Hepatocyte (in vitro differentiated cells): ENCODE data around the gene ANKRD13D. TPM values are rescaled to one million over a fixed set of nuclear protein-coding genes. Genes with fewer than 3 reads are reported as not detected.

ENCODE experiments used
- DNase-seq: peaks from one replicate; pipeline ENCODE4 v3.0.0-alpha.2; 2016; ENCODE audit warnings: low spot score
- H2AFZ ChIP-seq: fragments of 200-600 bp; sonication (generic); 2 replicates; pipeline ENCODE4 v1.6.0; 2016; ENCODE audit warnings: antibody characterized with exemption, mild to moderate bottlenecking
- H3K27ac ChIP-seq: fragments of 200-600 bp; sonication (generic); 2 replicates; pipeline ENCODE4 v1.5.1; 2016; ENCODE audit warnings: mild to moderate bottlenecking
- H3K27me3 ChIP-seq: fragments of 200-600 bp; sonication (generic); 2 replicates; pipeline ENCODE4 v1.6.1; 2016
- H3K36me3 ChIP-seq: fragments of 200-600 bp; sonication (generic); replicated peaks from 2 replicates; pipeline ENCODE4 v1.5.1; 2016; ENCODE audit warnings: low read depth; ENCODE audit not compliant: insufficient read depth
- H3K4me1 ChIP-seq: fragments of 200-600 bp; sonication (generic); 2 replicates; pipeline ENCODE4 v1.5.1; 2016; ENCODE audit warnings: mild to moderate bottlenecking, moderate library complexity; ENCODE audit not compliant: insufficient read depth
- H3K4me2 ChIP-seq: fragments of 200-600 bp; sonication (generic); 2 replicates; pipeline ENCODE4 v1.6.0; 2016
- H3K4me3 ChIP-seq: fragments of 200-600 bp; sonication (generic); 2 replicates; pipeline ENCODE4 v1.5.1; 2016; ENCODE audit warnings: mild to moderate bottlenecking
- H3K79me2 ChIP-seq: fragments of 200-600 bp; sonication (generic); 2 replicates; pipeline ENCODE4 v1.6.0; 2017; ENCODE audit warnings: mild to moderate bottlenecking
- H3K9me2 ChIP-seq: fragments of 200-600 bp; sonication (generic); replicated peaks from 2 replicates; pipeline ENCODE4 v1.6.0; 2017; ENCODE audit warnings: mild to moderate bottlenecking; ENCODE audit not compliant: insufficient read depth
- H3K9me3 ChIP-seq: fragments of 200-600 bp; sonication (generic); 2 replicates; pipeline ENCODE4 v1.5.1; 2016; ENCODE audit warnings: low read depth, mild to moderate bottlenecking
- H4K20me1 ChIP-seq: fragments of 200-600 bp; sonication (generic); 2 replicates; pipeline ENCODE4 v1.6.0; 2016; ENCODE audit warnings: mild to moderate bottlenecking; ENCODE audit not compliant: insufficient read depth, poor library complexity, severe bottlenecking
- CTCF ChIP-seq: fragments of 200-600 bp; sonication (generic); IDR thresholded peaks from 2 replicates; pipeline ENCODE4 v1.5.1; 2016; ENCODE audit warnings: antibody characterized with exemption, mild to moderate bottlenecking; ENCODE audit not compliant: poor library complexity
- EZH2 ChIP-seq: fragments of 200-600 bp; sonication (generic); IDR thresholded peaks from 2 replicates; pipeline ENCODE4 v1.6.1; 2016; ENCODE audit warnings: antibody characterized with exemption, mild to moderate bottlenecking, borderline replicate concordance
- EZH2phosphoT487 ChIP-seq: fragments of 200-600 bp; sonication (generic); IDR thresholded peaks from one replicate; pipeline ENCODE4 v1.6.1; 2018; ENCODE audit warnings: antibody characterized with exemption, mild to moderate bottlenecking, low read depth, moderate library complexity; ENCODE audit not compliant: unreplicated experiment, severe bottlenecking
- WGBS: methylation state at CpG from one replicate; pipeline ENCODE4 v1.1.6; 2016; ENCODE audit warnings: low lambda C conversion rate; ENCODE audit errors: missing lambda C conversion rate; 5-methylcytosine and 5-hydroxymethylcytosine counted together
- polyA plus RNA-seq: library from polyadenylated mRNA; unstranded; fragments of >200 nt; fragmentation: Nextera tagmentation; extraction: Ambion mirVana; gene quantifications from 2 replicates; pipeline ENCODE4 v1.2.1, GENCODE V29; 2016
- total RNA-seq: library from RNA; depleted of rRNA; stranded (reverse); fragments of >200 nt; gene quantifications from 2 replicates; pipeline ENCODE4 v1.2.3, GENCODE V29; 2014

The ANKRD13D gene
- total and polyA plus RNA-seq, 2 experiments from 2014 or later, result 25.3 to 49.5 TPM

- H4K20me1 ChIP-seq, result peaks cover 70% of the 10 kb centered on the region
- no peaks in the 10 kb centered on the region for H3K36me3 ChIP-seq
- H3K27ac ChIP-seq, result no peak overlapping the region
- H3K4me3 ChIP-seq, result no peak overlapping the region
- no peaks in the 10 kb centered on the region for H3K27me3 ChIP-seq
- H3K9me3 ChIP-seq, result no peaks in the 10 kb centered on the region
- peaks cover 100% of the 10 kb centered on the region for H3K79me2 ChIP-seq
- peaks cover 26% of the 10 kb centered on the region for H3K4me1 ChIP-seq
- 89% methylated on average over 19 of the region's 19 CpGs for WGBS
- H3K9me2 ChIP-seq, result no peaks in the 10 kb centered on the region
- TF ChIP-seq CTCF (no peak), EZH2 (no peak)
- H2AFZ ChIP-seq, result no peak overlapping the region
- H3K4me2 ChIP-seq, result no peak overlapping the region
- DNase-seq, result no peak
These were observed 17.4 kb upstream of the ANKRD13D start for GRCh38 chr11:67271541-67272284.

- H4K20me1 ChIP-seq, result peaks cover 65% of the 10 kb centered on the region
- H3K27me3 ChIP-seq, result no peaks in the 10 kb centered on the region
- no peak overlapping the region for H3K27ac ChIP-seq
- no peaks in the 10 kb centered on the region for H3K9me3 ChIP-seq
- no peaks in the 10 kb centered on the region for H3K9me2 ChIP-seq
- H3K4me2 ChIP-seq, result no peak overlapping the region
- TF ChIP-seq CTCF, result no peak
- TF ChIP-seq EZH2, result no peak
- no peak for TF ChIP-seq EZH2phosphoT487
- DNase-seq, result no peak
- no peak overlapping the region for H3K4me3 ChIP-seq
- peaks cover 100% of the 10 kb centered on the region for H3K79me2 ChIP-seq
- H3K36me3 ChIP-seq, result no peaks in the 10 kb centered on the region
- peaks cover 24% of the 10 kb centered on the region for H3K4me1 ChIP-seq
- no peak overlapping the region for H2AFZ ChIP-seq
- WGBS, result 96% methylated on average over 23 of the region's 23 CpGs
These were observed 16.5 kb upstream of the ANKRD13D start for GRCh38 chr11:67272327-67273259.

- TF ChIP-seq CTCF (no peak), EZH2 (no peak), EZH2phosphoT487 (no peak)
These were observed 15.7 kb upstream of the ANKRD13D start for GRCh38 chr11:67273260-67273990.

More at GRCh38 chr11:67273260-67273990, 15.7 kb upstream of the ANKRD13D start:
- H3K4me2 ChIP-seq, result no peak overlapping the region
- 86% methylated on average over 14 of the region's 14 CpGs for WGBS
- no peak overlapping the region for H2AFZ ChIP-seq
- H3K9me2 ChIP-seq, result no peaks in the 10 kb centered on the region
- no peak for DNase-seq
- H3K27me3 ChIP-seq, result no peaks in the 10 kb centered on the region
- H3K4me3 ChIP-seq, result no peak overlapping the region
- no peaks in the 10 kb centered on the region for H3K9me3 ChIP-seq
- H3K79me2 ChIP-seq, result peaks cover 94% of the 10 kb centered on the region
- no peaks in the 10 kb centered on the region for H3K36me3 ChIP-seq
- peaks cover 58% of the 10 kb centered on the region for H4K20me1 ChIP-seq
- H3K4me1 ChIP-seq, result peaks cover 15% of the 10 kb centered on the region
- H3K27ac ChIP-seq, result no peak overlapping the region
